SU-DHL-6 (cell line): ENCODE results near the gene POU1F1.

Experiments
- EZH2phosphoT487 ChIP-seq: fragments of 200-600 bp; sonication (generic), shearing (Covaris generic); conservative IDR thresholded peaks from 2 replicates; pipeline ENCODE4 v1.6.1; 2018; ENCODE audit warnings: mild to moderate bottlenecking, antibody characterized with exemption, low read length, moderate library complexity, mixed read lengths
- TF ChIP-seq, protein P1 (sequence below): fragments of 200-600 bp; sonication (generic); IDR thresholded peaks from one replicate; pipeline ENCODE4 v1.5.1; 2017; ENCODE audit warnings: antibody characterized with exemption, mild to moderate bottlenecking, low read length, moderate library complexity; ENCODE audit not compliant: insufficient read depth, poor library complexity, severe bottlenecking

DNA sequence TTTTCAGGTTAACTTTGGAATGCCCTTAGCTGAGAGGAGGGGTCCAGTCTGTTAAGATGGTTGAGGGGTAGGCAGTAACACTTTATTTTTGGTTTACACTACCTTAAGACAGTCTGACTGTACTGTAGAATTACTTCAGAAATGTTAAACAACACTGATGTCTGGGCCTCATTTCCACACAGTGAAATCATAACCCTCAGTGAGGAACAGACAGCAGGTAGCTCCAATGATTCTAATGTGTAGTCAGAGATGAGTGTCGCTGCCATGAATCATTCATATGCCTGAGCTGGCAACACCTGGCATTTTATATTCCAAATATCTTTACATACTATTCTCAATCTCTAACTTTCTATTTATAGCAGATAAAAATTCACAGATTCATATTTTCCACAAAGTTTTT lies 37.3 kb upstream of the POU1F1 start:
- TF ChIP-seq, protein P1, sequence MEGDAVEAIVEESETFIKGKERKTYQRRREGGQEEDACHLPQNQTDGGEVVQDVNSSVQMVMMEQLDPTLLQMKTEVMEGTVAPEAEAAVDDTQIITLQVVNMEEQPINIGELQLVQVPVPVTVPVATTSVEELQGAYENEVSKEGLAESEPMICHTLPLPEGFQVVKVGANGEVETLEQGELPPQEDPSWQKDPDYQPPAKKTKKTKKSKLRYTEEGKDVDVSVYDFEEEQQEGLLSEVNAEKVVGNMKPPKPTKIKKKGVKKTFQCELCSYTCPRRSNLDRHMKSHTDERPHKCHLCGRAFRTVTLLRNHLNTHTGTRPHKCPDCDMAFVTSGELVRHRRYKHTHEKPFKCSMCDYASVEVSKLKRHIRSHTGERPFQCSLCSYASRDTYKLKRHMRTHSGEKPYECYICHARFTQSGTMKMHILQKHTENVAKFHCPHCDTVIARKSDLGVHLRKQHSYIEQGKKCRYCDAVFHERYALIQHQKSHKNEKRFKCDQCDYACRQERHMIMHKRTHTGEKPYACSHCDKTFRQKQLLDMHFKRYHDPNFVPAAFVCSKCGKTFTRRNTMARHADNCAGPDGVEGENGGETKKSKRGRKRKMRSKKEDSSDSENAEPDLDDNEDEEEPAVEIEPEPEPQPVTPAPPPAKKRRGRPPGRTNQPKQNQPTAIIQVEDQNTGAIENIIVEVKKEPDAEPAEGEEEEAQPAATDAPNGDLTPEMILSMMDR: no peak
- no peak for TF ChIP-seq EZH2phosphoT487
